ENCODE measurements around the gene RSPH4A.
A peak's percentile ranks its signal among the peaks of the same experiment; 100 is the strongest.
"Not testable (repeated sequence)": the region's sequence is repeated elsewhere in the genome, so short reads cannot be mapped to it uniquely, and the experiment has no call there.

The RSPH4A gene

DNA sequence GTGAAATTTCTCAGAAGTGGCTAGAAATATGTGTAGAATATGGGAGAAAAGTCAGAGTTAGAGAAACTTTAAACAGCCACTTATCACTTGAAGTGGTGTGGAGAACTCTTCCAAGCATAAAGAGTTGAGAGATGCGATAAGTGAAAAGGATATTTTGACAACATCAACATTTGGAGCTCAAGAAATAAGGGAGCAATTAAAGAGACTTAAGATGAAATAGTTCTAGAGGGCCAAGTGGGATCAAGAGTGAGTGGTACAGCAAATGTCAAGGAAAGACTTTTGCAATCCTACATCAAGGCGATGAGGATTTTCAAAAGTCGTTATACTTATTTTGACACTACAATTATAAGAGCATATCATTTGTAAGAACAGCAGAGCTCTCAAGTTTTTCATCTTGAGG is 9.6 kb downstream of the RSPH4A start:
- no peak for DNase-seq (ENCODE audit: low read depth, low spot score)

DNA sequence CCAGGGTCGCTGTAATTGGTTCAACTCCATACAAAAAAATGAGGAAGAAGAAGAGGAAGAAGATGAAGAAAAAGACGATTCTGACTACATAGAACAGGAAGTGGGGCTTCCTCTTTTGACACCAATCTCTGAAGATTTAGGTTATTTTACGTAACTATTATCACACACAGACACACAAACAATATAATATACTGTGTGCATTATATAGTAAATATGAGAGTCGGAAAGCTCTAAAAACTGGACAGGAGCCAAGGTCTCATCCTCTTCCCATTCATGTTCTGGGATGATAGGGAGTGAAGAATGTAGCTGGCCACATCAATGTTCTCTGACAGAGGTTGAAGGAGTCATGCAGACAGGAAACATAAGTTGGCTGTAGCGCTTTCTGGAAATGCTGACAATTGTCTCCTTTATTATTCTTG is 13.3 kb downstream of the RSPH4A start:
- no peak for DNase-seq (ENCODE audit: low read depth, low spot score)

DNA sequence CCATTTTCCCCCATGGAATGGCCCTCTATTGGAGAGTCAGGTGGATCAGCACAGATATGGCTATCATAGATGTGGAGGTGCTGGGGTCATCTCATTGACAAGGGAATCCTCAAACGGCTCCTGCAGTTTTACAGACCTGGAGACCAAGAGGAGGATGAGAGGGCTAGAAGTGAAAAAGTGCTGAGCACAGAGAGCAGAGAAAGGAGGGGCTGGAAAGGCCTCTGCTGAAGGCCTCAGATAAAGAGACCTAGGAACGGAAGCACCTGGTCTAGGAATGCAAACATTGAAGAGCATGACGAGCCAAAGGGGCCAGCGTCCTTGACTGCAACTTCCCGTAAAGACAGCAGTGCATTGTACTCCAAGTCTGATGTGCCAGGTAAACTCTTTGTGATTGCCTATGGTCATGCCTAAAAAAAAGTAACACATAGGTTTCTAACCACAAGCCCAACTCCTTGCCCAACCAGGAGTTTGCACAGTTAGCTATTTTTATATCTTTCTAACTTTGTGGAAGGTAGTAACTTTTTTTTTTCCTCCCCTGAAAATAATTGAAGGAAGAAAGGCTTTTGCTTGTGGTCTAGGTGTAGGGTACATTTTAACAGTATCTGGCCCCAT is 15.2 kb downstream of the RSPH4A start:
- no peak for DNase-seq (ENCODE audit: low read depth, low spot score)

DNA sequence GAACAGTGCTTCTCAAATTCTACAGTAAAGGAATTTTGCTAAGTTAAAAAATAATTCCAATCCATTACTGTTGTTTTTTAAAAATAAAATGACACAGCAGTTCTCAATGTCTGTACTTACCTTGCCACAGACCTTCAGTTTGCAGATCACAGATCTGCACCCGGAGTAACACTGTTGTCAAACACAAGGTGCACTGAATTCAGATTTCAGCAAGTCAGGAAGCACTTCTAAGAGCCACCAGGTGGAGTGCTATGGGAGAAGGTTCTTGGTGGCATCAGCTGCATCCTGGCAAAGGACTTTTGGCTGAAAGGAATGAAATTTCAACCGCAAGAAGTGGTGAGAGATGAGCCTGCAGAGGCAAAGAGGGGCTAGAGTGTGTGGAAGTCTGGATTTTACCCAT is 17.4 kb downstream of the RSPH4A start:
- DNase-seq (ENCODE audit: low read depth, low spot score) = no peak

DNA sequence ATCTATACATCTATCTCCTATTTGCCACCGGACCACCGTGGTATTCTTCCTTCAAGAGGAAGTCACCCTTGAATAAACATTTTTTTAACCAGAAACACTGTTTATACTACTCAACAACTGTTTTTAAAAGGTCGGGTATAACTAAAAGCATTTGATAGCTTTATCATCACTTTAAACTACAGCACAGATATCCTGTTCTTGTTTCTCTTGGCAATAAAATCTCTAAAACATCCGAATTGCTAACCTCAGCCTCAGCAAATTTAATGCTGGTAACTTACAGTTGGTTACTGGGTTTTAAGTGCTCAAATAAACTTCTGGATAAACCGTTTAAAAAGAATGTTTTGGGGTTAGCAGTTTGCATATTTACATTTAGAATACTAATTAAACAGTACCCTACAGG is 31.9 kb downstream of the RSPH4A start:
- no peak for DNase-seq (ENCODE audit: low read depth, low spot score)

DNA sequence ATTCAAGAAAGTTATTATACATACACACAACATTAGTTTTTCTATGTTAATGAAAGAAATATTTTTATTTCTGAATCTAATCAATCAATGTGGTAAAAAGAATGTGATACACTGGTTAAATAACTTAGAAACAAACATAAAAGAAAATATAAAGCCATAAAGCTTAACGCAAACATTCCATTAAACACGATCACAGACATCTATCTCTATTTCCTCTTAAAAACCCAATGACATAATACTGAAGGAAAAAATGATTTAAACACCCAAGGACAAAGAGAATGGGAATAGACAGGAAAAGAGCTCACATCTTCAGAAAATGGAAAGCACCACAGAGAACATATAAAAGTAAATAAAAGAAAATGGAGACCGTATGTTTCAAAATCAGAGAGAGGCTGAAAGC is 32.9 kb downstream of the RSPH4A start:
- DNase-seq (ENCODE audit: low read depth, low spot score) = no peak

DNA sequence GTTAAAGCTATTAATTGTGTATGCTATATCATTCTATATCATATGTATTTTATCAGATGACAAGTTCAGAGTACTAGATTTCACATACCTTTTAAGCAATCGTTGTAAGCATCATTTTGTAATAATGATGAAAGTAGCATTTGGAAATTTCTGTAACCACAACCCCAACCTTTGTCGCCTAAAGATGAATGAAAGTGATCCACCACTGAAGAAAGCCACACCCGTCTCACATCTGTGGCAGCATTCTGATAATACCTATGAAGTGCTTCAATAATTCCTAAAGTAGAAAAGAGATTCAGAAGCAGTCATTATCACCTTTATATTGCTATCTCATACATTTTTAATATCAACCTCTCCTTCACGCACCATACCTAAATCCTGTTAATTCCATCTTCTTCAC is 35.6 kb downstream of the RSPH4A start:
- no peak for DNase-seq (ENCODE audit: low read depth, low spot score)

DNA sequence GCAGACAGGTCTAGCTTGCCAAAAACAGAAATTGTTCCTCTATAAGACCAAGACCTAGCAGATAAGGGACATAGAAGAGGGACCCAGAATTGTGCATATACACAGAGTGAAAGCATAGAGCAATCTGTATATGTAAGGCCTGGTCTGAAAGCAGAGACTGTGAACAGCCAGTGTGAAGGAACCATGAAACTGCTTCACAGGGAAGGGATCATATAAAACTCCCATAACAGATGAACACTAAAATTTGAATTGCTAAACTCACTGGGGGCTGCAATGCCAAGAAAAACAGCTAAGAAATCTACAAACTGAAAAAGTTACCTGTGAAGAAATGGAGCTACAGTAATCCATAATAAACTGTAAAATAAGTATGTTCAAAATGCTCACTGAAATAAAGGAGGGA is 45.3 kb downstream of the RSPH4A start:
- DNase-seq (ENCODE audit: low read depth, low spot score) = no peak

DNA sequence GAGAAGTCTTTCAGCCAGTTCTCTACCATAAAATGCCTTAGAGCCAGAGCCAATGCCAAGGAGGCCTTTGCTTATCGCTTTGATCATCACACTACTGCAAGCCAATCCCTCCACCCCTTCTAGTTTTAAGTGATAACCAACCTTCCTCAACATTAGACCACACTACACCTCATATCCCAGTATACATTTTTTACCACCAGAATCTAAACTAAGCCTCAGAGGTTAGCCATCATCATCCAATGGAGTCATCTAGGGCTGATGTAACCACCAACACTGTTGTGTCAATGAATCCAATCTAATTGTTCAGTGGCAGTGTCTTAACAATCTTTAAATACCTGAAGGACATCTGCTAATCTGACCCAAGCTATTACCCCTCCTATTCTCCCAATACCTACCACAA is 45.9 kb downstream of the RSPH4A start:
- no peak for DNase-seq (ENCODE audit: low read depth, low spot score)

DNA sequence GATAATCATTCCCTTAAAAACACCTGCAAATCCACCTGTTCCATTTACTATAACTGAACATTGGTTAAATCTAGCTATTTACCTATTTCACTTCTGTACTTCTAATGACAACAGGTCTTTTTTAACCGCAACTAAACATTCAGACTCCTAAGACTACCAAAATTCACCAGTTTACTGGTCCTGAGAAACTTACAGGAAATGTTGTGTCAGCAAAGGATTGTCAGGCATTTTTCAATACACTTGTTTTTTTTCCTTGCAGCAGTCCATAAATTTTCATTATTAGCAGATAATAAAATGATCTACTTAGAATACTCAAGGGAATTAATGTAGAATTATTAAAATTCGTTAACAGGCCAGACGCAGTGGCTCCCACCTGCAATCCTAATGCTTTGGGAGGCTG is 47.0 kb downstream of the RSPH4A start:
- DNase-seq (ENCODE audit: low read depth, low spot score) = no peak

DNA sequence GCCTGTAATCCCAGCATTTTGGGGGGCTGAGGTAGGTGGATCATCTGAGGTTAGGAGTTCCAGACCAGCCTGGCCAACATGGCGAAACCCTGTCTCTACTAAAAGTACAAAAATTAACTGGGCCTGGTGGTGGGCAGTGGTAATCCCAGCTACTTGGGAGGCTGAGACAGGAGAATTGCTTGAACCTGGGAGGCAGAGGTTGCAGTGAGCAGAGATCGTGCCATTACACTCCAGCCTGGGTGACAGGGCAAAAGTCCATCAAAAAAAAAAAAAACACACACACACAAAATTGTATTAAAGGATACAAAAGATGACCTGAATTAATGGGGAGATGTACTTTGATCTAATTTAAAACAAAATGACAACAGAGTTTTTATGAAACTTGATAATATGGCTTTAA is 47.9 kb downstream of the RSPH4A start:
- DNase-seq (ENCODE audit: low read depth, low spot score) = not testable (repeated sequence)

DNA sequence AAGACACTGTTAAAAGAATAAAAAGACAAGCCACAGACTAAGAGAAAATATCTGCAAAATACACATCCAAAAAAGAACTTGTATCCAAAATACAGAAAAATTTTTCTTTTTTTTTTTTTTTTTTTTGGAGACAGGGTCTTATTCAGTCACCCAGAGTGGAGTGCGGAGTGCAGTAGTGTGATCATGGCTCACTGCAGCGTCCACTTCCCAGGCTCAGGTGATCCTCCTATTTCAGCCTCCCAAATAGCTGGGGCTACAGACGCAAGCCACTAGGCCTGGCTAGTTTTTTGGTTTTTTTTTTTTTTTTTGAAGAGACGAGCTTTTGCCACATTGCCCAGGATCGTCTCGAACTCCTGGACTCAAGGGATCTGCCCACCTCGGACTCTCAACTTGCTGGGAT is 49.2 kb downstream of the RSPH4A start:
- peak; percentile 19 for DNase-seq (ENCODE audit: low read depth, low spot score)

DNA sequence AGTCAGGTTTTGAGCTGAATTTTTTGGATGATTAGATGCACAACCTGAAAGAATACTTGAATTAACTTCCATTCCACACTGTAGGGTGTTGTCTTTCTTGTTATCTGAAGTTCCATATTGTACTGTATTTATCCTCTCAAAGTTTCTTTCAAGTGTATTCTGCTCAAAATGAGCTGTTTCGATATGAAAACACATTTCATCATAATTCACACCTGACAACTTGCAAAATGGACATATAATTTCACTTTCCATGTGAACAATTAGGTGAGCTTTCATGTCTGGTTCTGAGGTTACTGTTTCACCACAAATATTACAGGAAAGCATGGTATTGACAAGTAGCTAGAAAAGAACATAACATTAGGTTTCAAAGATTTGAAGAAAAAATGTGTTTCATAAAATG is 50.6 kb downstream of the RSPH4A start:
- DNase-seq (ENCODE audit: low read depth, low spot score) = no peak

DNA sequence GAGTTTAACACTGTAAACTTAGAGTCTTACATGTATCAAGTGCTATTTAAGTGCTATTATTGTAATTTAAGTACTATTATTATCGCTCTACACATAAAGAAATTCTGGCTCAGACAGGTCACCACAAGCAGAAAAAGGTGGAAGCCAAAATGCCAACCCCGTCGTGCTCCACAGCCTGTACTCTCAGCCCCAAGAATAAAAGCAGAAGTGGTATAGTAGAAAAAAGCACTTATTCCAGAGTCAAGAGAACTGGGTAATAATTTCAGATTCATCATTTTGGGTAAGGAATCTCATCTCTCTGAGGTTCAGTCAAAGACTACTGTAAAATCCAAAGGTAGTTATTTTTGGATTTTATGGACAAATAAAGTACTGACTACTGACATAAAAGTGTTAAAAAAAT is 51.3 kb downstream of the RSPH4A start:
- no peak for DNase-seq (ENCODE audit: low read depth, low spot score)

DNA sequence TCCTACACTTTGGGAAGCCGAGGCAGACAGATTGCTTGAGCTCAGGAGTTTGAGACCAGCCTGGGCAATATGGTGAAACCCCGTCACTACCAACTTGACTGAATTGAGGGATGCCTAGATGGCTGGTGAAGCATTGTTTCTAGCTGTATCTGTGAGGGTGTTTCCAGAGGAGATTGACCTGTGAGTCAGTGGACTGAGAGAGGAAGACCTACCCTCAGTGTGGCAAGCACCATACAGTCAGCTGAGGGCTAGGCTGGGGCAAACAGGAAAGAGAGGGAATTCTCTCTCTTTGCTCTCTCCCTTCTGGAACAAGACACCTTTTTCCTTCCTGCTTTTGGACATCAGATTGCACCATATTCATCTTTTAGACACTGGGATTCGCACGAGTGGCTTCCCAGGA is 56.0 kb downstream of the RSPH4A start:
- DNase-seq (ENCODE audit: low read depth, low spot score) = no peak

DNA sequence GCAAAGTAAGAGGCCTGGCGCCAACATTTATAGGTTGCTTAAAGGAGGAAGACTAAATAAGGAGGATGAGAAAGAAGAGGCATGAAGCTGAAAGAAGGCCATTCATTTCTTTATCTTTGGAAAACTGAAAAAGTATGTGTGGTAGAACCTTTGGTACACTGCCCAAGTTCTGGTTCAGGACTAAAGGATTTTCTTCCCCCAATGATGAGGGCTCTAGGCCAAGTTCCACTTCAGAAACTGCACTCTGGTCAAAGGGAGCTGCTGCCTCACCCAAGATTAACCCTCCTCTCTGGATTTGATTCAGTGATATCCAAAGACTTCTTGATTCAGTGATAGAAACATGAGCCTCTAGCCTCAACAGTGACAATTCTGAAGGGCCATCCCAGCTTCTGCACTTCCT is 59.7 kb downstream of the RSPH4A start:
- no peak for DNase-seq (ENCODE audit: low read depth, low spot score)

DNA sequence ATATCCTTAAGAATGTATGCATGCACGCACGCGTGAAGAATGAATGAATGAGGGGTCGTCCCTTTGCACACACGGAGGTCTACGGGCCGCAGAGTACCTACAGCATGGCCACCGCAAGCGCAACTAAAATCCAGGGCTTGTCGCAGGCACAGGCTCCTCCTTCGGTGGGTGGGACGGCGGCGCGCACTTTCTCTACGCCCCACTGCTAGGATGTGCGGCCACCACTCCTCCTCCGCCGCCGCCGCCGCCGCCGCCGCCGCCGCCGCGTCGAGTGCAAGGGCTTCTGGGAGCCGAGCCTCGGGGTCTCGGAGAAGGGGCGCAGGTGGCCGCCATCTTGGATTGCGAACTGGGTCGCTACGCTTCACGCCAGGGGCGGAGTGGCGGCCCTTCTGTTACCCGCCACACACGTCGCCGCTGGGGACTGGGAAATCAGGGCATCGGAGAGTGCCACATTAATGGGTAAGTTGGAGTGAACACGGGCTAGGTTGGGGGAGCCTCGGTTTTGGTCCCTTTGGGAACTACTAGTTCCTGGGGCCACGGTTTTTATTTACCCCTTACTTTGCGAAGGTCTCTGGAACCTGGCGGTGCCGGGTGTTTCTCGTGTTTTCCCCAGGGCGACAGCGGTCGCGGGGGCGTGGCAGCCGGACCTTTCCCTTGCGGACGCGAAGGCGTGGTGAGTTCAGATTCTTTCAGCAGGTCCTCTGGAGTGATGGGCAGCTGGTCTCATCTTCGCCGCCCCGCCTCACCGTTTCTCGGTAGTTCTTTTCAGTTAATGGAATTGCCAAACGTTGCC is 64.8 kb downstream of the RSPH4A start, which contains the start of gene KPNA5:
KPNA5 (plus strand) TSS at position 332 of the 793 bp plus-strand sequence; CDS start at position 456, 124 bp downstream.
- DNase-seq (ENCODE audit: low read depth, low spot score) = peak; percentile 97

DNA sequence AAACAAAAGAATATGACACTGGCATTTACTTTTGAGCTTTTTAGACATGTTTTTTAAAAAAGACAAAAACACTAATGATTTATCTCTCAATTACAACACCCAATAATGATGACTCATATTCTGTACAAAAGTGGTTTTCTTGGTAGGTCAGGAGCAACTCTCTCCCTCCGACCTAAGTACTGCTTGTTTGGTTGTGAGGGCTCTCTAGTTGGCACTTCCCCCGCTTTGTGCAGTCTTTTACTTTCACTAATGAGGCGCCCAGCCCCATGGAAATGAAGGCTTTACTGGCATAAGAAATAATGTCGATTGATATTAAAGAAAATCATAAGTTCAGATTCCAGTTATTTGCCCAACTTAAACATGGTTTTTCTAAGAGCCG is 66.0 kb downstream of the RSPH4A start:
- no peak for DNase-seq (ENCODE audit: low read depth, low spot score)
